Activated CD8-positive, alpha-beta T cell treated with anti-CD3 and anti-CD28 coated beads for 36 hours (primary cell): ENCODE results near the gene LPCAT1. TPM values are rescaled to one million over a fixed set of nuclear protein-coding genes. Genes with fewer than 3 reads are reported as not detected.

Source experiments
- ATAC-seq: fragments of 200-7000 bp; cut with Tn5 transposase; one replicate; pipeline ENCODE4 v1.10.0; 2021; ENCODE audit warnings: mild to moderate bottlenecking, moderate library complexity
- CTCF ChIA-PET: fragments of 350-600 bp; sonication (Branson Sonifier 250); formaldehyde crosslinking; loops from one replicate; lab custom pipeline; 2021; ENCODE audit warnings: antibody characterized with exemption; lab: Charles Lee
- POLR2A ChIA-PET: fragments of 350-600 bp; sonication (Branson Sonifier 250); formaldehyde crosslinking; loops from one replicate; lab custom pipeline; 2021; ENCODE audit warnings: antibody characterized with exemption; lab: Charles Lee
- DNase-seq: peaks from one replicate; pipeline ENCODE4 v3.0.0-alpha.2; 2020
- H3K27ac Mint-ChIP-seq: one replicate; pipeline ENCODE4 v1.8.0; 2021; ENCODE audit warnings: mild to moderate bottlenecking, mixed read lengths
- H3K27me3 Mint-ChIP-seq: one replicate; pipeline ENCODE4 v1.8.0; 2021; ENCODE audit warnings: mixed read lengths
- H3K36me3 Mint-ChIP-seq: one replicate; pipeline ENCODE4 v1.8.0; 2021; ENCODE audit warnings: low read depth, mixed read lengths
- H3K4me1 Mint-ChIP-seq: one replicate; pipeline ENCODE4 v1.8.0; 2021; ENCODE audit warnings: low read depth, mixed read lengths
- H3K4me3 Mint-ChIP-seq: one replicate; pipeline ENCODE4 v1.8.0; 2021; ENCODE audit warnings: mild to moderate bottlenecking, moderate library complexity, mixed read lengths
- H3K9me3 Mint-ChIP-seq: one replicate; pipeline ENCODE4 v1.8.0; 2021; ENCODE audit warnings: mixed read lengths
- CTCF ChIP-seq: fragments of 200-600 bp; IDR thresholded peaks from one replicate; pipeline ENCODE4 v1.8.0; 2022; ENCODE audit warnings: antibody characterized with exemption, mild to moderate bottlenecking
- intact Hi-C: fragments of 100-400 bp; cut with micrococcal nuclease; formaldehyde crosslinking; loops from one replicate; pipeline ENCODE4 v1.10.0; 2022
- total RNA-seq, 2 experiments: library from RNA; stranded (reverse); gene quantifications; one replicate each; pipeline ENCODE4 v1.2.3, GENCODE V29; 2021

Gene LPCAT1
- total RNA-seq, 2 experiments from 2014 or later: 37.2 to 43.6 TPM

GRCh38 chr5:1465117-1465516, 58.6 kb downstream of the LPCAT1 start:
- intact Hi-C loops: no loop called here
- peaks cover 49% of the 10 kb centered on the region for H3K36me3 Mint-ChIP-seq
- ChIA-PET POLR2A (no interaction called here), CTCF (no interaction called here)
- no peak overlapping the region for H3K27ac Mint-ChIP-seq
- no peak for ATAC-seq
- peaks cover 4% of the 10 kb centered on the region for H3K9me3 Mint-ChIP-seq
- H3K27me3 Mint-ChIP-seq: no peaks in the 10 kb centered on the region
- TF ChIP-seq CTCF: no peak
- H3K4me3 Mint-ChIP-seq: no peak overlapping the region
- DNase-seq: no peak
- no peaks in the 10 kb centered on the region for H3K4me1 Mint-ChIP-seq

- H3K27ac Mint-ChIP-seq: no peak overlapping the region
- no peaks in the 10 kb centered on the region for H3K27me3 Mint-ChIP-seq
- CTCF ChIA-PET: no interaction called here
- no peak overlapping the region for H3K4me3 Mint-ChIP-seq
- ATAC-seq: no peak
- H3K4me1 Mint-ChIP-seq: no peaks in the 10 kb centered on the region
- intact Hi-C loops: no loop called here
- TF ChIP-seq CTCF: no peak
- H3K36me3 Mint-ChIP-seq: peaks cover 49% of the 10 kb centered on the region
- DNase-seq: no peak
- H3K9me3 Mint-ChIP-seq: peaks cover 4% of the 10 kb centered on the region
- POLR2A ChIA-PET: no interaction called here
These were observed 59.2 kb downstream of the LPCAT1 start for GRCh38 chr5:1464511-1464910.

- ChIA-PET POLR2A (no interaction called here), CTCF (interaction anchor here (1.0 kb wide), 1 partner anchor 15 kb away, joined by 3 read pairs; no protein-coding TSS in a partner anchor)
- H3K4me1 Mint-ChIP-seq: no peaks in the 10 kb centered on the region
- ATAC-seq (no peak), DNase-seq (no peak)
- peaks cover 49% of the 10 kb centered on the region for H3K36me3 Mint-ChIP-seq
- TF ChIP-seq CTCF: no peak
- H3K27me3 Mint-ChIP-seq: no peaks in the 10 kb centered on the region
- intact Hi-C loops: no loop called here
- H3K27ac Mint-ChIP-seq: no peak overlapping the region
- no peak overlapping the region for H3K4me3 Mint-ChIP-seq
- peaks cover 4% of the 10 kb centered on the region for H3K9me3 Mint-ChIP-seq
These were observed 59.7 kb downstream of the LPCAT1 start for GRCh38 chr5:1464096-1464446.

- Mint-ChIP-seq H3K27me3 (no peaks in the 10 kb centered on the region), H3K36me3 (peaks cover 49% of the 10 kb centered on the region), H3K27ac (no peak overlapping the region), H3K9me3 (peaks cover 4% of the 10 kb centered on the region), H3K4me1 (no peaks in the 10 kb centered on the region), H3K4me3 (no peak overlapping the region)
- ChIA-PET POLR2A (no interaction called here), CTCF (interaction anchor here (1.0 kb wide), 1 partner anchor 16 kb away, joined by 3 read pairs; no protein-coding TSS in a partner anchor)
- intact Hi-C loops: no loop called here
- ATAC-seq (no peak), DNase-seq (no peak)
- TF ChIP-seq CTCF: no peak
These were observed 60.2 kb downstream of the LPCAT1 start for GRCh38 chr5:1463326-1464095.

- Mint-ChIP-seq H3K27me3 (no peaks in the 10 kb centered on the region), H3K9me3 (peaks cover 4% of the 10 kb centered on the region), H3K4me1 (no peaks in the 10 kb centered on the region), H3K4me3 (no peak overlapping the region), H3K36me3 (peaks cover 42% of the 10 kb centered on the region), H3K27ac (no peak overlapping the region)
- ATAC-seq: no peak
- ChIA-PET CTCF (no interaction called here), POLR2A (no interaction called here)
- no peak for TF ChIP-seq CTCF
- DNase-seq: no peak
- intact Hi-C loops: no loop called here
These were observed 61.4 kb downstream of the LPCAT1 start for GRCh38 chr5:1462358-1462757.
